AG09319 (cell line): Measurements from ENCODE around the gene SMYD3.
A peak's percentile ranks its signal among the peaks of the same experiment; 100 is the strongest.

Source experiments
- DNase-seq: peaks from one replicate; pipeline ENCODE4 v3.0.0-alpha.2; 2010; ENCODE audit warnings: low read depth; ENCODE audit errors: extremely low read depth
- TF ChIP-seq, protein P1 (sequence below): IDR thresholded peaks from 2 replicates; pipeline ENCODE4 v1.5.1; 2011; ENCODE audit warnings: low read depth, mild to moderate bottlenecking, inconsistent platforms, low read length, moderate library complexity

Gene SMYD3

GRCh38 chr1:246510147-246511030 is 3.3 kb upstream of the SMYD3 start:
- TF ChIP-seq, protein P1, sequence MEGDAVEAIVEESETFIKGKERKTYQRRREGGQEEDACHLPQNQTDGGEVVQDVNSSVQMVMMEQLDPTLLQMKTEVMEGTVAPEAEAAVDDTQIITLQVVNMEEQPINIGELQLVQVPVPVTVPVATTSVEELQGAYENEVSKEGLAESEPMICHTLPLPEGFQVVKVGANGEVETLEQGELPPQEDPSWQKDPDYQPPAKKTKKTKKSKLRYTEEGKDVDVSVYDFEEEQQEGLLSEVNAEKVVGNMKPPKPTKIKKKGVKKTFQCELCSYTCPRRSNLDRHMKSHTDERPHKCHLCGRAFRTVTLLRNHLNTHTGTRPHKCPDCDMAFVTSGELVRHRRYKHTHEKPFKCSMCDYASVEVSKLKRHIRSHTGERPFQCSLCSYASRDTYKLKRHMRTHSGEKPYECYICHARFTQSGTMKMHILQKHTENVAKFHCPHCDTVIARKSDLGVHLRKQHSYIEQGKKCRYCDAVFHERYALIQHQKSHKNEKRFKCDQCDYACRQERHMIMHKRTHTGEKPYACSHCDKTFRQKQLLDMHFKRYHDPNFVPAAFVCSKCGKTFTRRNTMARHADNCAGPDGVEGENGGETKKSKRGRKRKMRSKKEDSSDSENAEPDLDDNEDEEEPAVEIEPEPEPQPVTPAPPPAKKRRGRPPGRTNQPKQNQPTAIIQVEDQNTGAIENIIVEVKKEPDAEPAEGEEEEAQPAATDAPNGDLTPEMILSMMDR = no peak
- no peak for DNase-seq

DNA sequence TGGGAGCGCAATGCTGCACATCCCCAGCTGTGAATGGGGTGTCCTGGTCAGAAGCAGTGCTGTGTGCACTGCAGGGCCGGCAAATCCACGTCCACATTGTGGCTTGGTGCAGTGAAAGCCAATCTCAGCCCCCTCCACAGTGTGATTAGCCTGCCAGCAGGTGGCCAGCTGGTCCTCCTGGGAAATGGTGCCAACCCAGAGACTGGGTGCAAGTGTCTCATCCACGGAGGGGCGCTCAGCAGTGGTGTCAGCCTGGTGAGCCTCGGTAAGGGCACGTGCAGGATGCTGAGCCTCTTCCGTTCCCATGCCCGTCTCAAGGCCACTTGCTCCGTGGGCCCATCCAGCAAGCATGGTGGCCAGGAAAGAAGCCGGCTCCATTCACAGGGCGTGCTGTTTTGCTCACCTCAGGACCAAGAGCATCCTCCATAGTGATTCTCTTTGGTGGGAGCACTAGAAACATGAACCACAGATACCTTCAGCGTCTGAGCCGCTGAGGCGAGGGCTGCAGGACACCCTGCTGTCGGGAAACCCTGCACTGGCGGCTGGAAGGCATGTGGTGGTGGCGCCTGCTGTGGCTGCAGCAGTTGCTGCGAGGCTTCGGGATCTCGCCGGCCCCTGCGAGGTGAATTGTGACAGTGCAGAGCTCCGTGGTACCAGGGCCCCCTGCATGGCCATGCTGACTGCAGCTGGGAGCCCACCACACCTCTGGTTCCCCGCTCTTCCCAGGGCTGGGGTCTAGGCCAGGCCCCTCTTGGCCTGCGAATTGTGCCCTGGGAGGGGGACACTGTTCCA is 2.0 kb upstream of the SMYD3 start:
- DNase-seq = no peak
- TF ChIP-seq, protein P1 = no peak

- TF ChIP-seq, protein P1 = no peak
These were observed 759 bp downstream of the SMYD3 start for GRCh38 chr1:246506367-246506673.

DNA sequence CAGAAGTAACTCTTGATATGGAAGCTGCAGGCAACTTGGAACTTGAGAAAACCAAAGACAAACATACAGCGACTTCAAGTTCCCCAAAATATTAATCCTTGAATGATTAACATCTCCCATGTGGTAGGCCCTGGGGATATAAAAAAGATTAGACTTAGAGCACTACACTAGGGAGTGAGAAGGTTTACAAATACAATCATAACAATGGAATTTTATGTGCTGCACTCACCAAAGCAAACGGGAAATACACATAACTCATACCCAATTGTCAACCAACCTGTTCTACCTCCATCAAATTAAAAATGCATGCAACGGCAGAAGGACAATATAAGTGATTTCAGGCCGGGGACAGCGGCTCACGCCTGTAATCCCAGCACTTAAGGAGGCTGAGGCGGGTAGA is 3.7 kb downstream of the SMYD3 start:
- no peak for DNase-seq
- TF ChIP-seq, protein P1 = no peak

More at GRCh38 chr1:246506367-246506673, 759 bp downstream of the SMYD3 start:
- no peak for DNase-seq

DNA sequence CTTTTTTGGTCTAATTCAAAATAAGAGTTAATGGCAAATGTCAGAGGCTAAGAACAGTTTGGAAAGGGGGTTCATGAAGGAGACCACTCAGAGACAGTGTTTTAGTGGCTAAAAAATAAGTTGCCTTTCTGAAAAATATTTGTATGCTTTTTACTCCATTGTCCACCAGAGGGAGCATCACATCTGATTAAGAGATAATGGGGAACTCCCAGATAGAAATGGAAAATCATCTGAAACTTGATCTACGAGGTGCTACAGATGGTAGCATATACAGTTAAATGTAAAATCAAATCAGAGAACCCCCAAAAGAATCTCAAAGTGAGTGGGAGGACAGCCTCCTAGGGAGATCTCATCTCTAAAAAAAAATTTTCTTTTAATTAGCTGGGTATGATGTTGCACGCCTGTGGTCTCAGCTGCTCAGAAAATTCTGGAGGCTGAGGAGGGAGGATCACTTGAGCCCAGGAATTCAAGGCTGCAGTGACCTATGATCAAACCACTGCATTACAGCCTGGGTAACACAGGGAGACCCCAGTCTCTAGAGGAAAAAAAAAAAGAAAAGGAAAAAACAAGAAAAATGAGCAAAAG is 9.7 kb downstream of the SMYD3 start:
- DNase-seq = peak; percentile 52
- TF ChIP-seq, protein P1 = peak; percentile 63

DNA sequence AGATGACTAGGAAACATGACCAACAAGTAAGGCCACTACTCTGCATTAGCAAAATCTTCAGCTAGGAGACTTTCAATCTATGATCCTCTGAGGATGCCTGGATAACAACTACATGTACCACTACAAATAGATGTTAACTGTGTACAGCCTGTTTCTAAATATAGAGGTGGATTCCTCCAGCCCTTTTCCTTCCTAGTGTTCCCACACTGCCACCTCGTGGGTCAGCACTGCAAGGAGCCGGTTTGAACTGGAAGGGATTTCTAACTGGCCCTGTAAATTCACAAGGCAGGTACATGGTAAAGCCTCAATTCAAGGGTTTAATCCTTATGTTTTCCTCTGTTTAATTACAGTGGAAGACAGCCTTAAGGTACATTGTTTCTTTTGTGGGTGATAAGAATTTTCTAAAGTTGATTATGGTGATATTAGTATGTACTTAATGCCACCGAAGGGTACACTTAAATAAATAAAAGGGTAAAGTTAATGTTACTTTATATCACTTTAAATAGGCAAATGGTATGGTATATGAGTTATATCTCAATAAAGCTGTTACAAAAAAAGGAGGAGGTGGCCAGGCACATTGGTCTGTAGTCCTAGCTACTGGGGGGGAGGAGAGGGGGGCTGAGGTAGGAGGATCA is 14.4 kb downstream of the SMYD3 start:
- TF ChIP-seq, protein P1 = peak; percentile 95
- peak; percentile 49 for DNase-seq
